KMS-11 (cell line): ENCODE results near the gene CAMTA1.

Experiments used
- H2AFZ ChIP-seq: fragments of 200-600 bp; sonication (generic); 2 replicates; pipeline ENCODE4 v1.6.1; 2016; ENCODE audit warnings: antibody characterized with exemption, mixed run types, low read depth
- H3K27ac ChIP-seq: fragments of 200-600 bp; sonication (generic); 2 replicates; pipeline ENCODE4 v1.6.1; 2016; ENCODE audit warnings: mild to moderate bottlenecking, mixed run types
- H3K27me3 ChIP-seq: fragments of 200-600 bp; sonication (generic); 2 replicates; pipeline ENCODE4 v1.6.1; 2017; ENCODE audit warnings: mild to moderate bottlenecking, low read depth, mixed run types, moderate library complexity; ENCODE audit not compliant: insufficient read depth
- H3K36me3 ChIP-seq: fragments of 200-600 bp; sonication (generic); 2 replicates; pipeline ENCODE4 v1.6.1; 2017; ENCODE audit warnings: mild to moderate bottlenecking, mixed run types; ENCODE audit not compliant: insufficient read depth
- H3K4me1 ChIP-seq: fragments of 200-600 bp; sonication (generic); 2 replicates; pipeline ENCODE4 v1.6.1; 2016; ENCODE audit warnings: mild to moderate bottlenecking, low read depth, mixed run types; ENCODE audit not compliant: poor library complexity, severe bottlenecking
- H3K4me2 ChIP-seq: fragments of 200-600 bp; sonication (generic); 2 replicates; pipeline ENCODE4 v1.7.0; 2016; ENCODE audit warnings: mild to moderate bottlenecking, mixed run types
- H3K4me3 ChIP-seq: fragments of 200-600 bp; sonication (generic); IDR thresholded peaks from 2 replicates; pipeline ENCODE4 v1.6.1; 2017; ENCODE audit warnings: low read depth, low read length, mixed read lengths; ENCODE audit not compliant: insufficient read depth
- H3K79me2 ChIP-seq: fragments of 200-600 bp; sonication (generic); 2 replicates; pipeline ENCODE4 v1.6.1; 2016; ENCODE audit warnings: low read depth, mixed run types; ENCODE audit not compliant: insufficient read depth
- H3K9ac ChIP-seq: fragments of 200-600 bp; sonication (generic); 2 replicates; pipeline ENCODE4 v1.6.1; 2016; ENCODE audit warnings: mild to moderate bottlenecking, mixed run types
- H4K20me1 ChIP-seq: fragments of 200-600 bp; sonication (generic); 2 replicates; pipeline ENCODE4 v1.6.1; 2016; ENCODE audit warnings: mild to moderate bottlenecking, mixed run types; ENCODE audit not compliant: insufficient read depth
- TF ChIP-seq, protein P1 (sequence below): fragments of 200-600 bp; sonication (generic); conservative IDR thresholded peaks from 2 replicates; pipeline ENCODE4 v1.6.1; 2017; ENCODE audit warnings: low read depth, mild to moderate bottlenecking, antibody characterized with exemption, low read length, moderate library complexity, mixed read lengths

The CAMTA1 gene

DNA sequence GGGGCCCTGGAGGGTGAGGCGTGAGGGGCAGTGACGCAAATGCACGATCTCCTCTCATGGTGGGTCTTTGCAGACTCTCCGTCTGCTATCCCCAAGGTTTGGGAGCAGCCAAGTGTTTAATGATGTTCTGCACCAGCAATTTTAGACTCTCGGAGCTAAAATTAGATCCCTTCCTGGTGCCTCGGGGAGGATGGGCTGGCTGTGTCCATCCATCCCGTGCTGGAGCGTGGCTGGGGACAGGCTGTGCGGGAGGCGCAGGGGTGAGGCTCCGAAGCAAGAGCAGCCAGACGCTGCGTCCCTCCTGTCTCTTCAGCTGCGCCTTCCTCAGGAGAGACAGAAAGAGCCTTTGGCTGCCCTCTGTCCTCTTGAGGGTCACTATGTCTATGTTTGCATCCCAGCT, 387.6 kb downstream of the CAMTA1 start:
- H3K4me3 ChIP-seq = no peak overlapping the region
- no peak overlapping the region for H3K4me2 ChIP-seq
- no peak overlapping the region for H3K27ac ChIP-seq
- no peak overlapping the region for H3K9ac ChIP-seq
- no peaks in the 10 kb centered on the region for H4K20me1 ChIP-seq
- H3K4me1 ChIP-seq = no peaks in the 10 kb centered on the region
- H3K79me2 ChIP-seq = no peaks in the 10 kb centered on the region
- TF ChIP-seq, protein P1, sequence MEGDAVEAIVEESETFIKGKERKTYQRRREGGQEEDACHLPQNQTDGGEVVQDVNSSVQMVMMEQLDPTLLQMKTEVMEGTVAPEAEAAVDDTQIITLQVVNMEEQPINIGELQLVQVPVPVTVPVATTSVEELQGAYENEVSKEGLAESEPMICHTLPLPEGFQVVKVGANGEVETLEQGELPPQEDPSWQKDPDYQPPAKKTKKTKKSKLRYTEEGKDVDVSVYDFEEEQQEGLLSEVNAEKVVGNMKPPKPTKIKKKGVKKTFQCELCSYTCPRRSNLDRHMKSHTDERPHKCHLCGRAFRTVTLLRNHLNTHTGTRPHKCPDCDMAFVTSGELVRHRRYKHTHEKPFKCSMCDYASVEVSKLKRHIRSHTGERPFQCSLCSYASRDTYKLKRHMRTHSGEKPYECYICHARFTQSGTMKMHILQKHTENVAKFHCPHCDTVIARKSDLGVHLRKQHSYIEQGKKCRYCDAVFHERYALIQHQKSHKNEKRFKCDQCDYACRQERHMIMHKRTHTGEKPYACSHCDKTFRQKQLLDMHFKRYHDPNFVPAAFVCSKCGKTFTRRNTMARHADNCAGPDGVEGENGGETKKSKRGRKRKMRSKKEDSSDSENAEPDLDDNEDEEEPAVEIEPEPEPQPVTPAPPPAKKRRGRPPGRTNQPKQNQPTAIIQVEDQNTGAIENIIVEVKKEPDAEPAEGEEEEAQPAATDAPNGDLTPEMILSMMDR = no peak
- no peaks in the 10 kb centered on the region for H3K36me3 ChIP-seq
- H2AFZ ChIP-seq = no peak overlapping the region
- H3K27me3 ChIP-seq = no peaks in the 10 kb centered on the region

DNA sequence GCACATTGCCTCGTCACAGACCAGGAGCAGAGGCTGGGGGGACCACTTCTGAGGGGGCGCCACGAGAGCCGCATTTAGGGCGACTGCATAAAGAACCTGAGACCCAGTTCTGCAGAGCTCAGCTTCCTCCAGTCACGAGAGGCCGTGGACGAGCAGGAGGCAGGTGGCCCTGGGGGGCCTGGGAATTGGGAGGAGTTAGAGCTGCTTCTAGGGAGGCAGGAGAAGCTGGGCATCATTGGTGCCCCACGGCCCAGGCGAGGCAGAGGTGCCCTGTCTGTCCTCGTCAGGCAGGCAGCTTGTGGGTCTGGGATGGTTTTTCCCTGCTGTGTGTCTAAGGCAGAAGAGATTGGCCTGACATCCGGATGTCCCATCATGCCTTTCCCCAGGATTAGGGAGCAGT, 389.3 kb downstream of the CAMTA1 start:
- no peak overlapping the region for H3K9ac ChIP-seq
- no peaks in the 10 kb centered on the region for H4K20me1 ChIP-seq
- H3K4me3 ChIP-seq = no peak overlapping the region
- no peaks in the 10 kb centered on the region for H3K79me2 ChIP-seq
- TF ChIP-seq, protein P1 = no peak
- no peaks in the 10 kb centered on the region for H3K27me3 ChIP-seq
- no peak overlapping the region for H3K27ac ChIP-seq
- H3K36me3 ChIP-seq = no peaks in the 10 kb centered on the region
- H2AFZ ChIP-seq = no peak overlapping the region
- H3K4me1 ChIP-seq = no peaks in the 10 kb centered on the region
- no peak overlapping the region for H3K4me2 ChIP-seq

DNA sequence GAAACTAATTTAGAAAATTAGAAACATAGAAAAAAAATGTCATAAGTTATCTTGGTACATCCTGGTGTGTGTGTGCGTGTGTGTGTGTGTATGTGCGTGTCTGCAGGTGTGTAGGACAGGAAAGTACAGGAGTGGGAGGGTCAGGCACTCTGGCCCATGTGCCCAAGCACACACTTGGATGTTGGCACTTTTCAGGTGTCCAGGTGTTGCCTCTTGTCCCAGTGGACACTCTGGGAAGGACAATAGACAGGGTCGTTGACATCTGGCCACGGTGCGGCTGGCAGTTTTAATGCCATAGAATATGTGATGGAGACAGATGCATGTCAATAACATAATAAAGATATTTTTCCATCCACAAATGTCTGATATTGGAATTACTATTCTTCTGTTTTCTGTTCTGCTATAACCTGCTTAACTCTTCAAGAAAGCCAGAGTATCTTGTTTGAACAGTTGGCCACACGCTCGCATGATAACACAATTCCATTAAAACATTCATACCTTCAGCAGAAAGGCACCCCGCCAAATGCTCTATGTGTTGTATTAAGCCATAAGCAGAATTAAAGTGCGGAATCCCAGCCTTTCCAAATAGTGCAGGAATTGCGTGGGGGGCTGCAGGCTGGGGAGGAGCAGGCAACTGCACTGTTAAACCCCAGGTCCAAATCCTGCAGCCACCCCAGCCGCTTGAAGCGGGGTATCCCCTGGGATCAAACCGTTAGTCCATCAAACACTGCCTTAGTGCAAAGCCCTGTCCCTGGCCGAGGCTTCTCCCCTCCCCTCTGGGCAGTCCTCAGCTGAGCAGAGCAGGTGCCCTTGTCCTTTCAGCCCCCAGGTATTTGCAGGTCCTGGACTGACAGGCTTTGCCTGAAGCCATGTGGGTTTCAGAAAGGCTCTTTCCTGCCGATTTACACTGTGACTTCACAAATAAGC, 390.0 kb downstream of the CAMTA1 start:
- Histone ChIP-seq H3K4me1 (no peaks in the 10 kb centered on the region), H3K27ac (no peak overlapping the region), H3K4me2 (no peak overlapping the region), H3K79me2 (no peaks in the 10 kb centered on the region), H3K9ac (no peak overlapping the region), H3K27me3 (no peaks in the 10 kb centered on the region), H4K20me1 (no peaks in the 10 kb centered on the region), H2AFZ (no peak overlapping the region), H3K36me3 (no peaks in the 10 kb centered on the region), H3K4me3 (no peak overlapping the region)
- TF ChIP-seq, protein P1 = no peak

DNA sequence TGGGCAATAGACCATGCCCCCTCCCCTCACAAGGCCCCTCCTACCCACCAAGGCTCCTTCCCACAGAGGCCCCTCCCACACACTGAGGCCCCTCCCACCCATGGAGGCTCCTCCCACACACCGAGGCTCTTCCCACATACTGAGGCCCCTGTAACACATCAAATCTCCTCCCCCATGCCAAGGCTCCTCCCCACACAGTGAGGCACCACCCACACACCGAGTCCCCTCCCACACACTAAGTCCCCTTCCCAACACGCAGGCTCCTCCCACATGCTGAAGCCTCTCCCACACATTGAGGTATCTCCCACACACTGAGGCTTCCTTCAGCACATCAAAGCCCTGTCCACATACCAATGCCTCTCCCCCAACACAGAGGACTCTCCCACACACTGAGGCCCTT, 391.8 kb downstream of the CAMTA1 start:
- Histone ChIP-seq H4K20me1 (no peaks in the 10 kb centered on the region), H3K36me3 (no peaks in the 10 kb centered on the region), H3K79me2 (no peaks in the 10 kb centered on the region), H3K4me3 (no peak overlapping the region), H3K27me3 (no peaks in the 10 kb centered on the region), H2AFZ (no peak overlapping the region), H3K4me1 (no peaks in the 10 kb centered on the region), H3K9ac (no peak overlapping the region), H3K4me2 (no peak overlapping the region), H3K27ac (no peak overlapping the region)
- TF ChIP-seq, protein P1 = no peak
